H9 (cell line): ENCODE measurements around the gene TTC7B. TPM values are rescaled to one million over a fixed set of nuclear protein-coding genes. Genes with fewer than 3 reads are reported as not detected.

Source experiments
- DNase-seq: peaks from one replicate; pipeline ENCODE4 v3.0.0-alpha.2; 2017
- H2AFZ ChIP-seq: one replicate; pipeline ENCODE4 v1.6.1; 2013; ENCODE audit warnings: mild to moderate bottlenecking, low read length, control low read depth, moderate library complexity
- H2AK5ac ChIP-seq: 2 replicates; pipeline ENCODE4 v1.6.1; 2013; ENCODE audit warnings: low read length, control low read depth, mixed read lengths; ENCODE audit not compliant: insufficient read length
- H2BK120ac ChIP-seq: one replicate; pipeline ENCODE4 v1.6.1; 2013; ENCODE audit warnings: low read depth, mild to moderate bottlenecking, low read length, control low read depth, inconsistent platforms; ENCODE audit not compliant: poor library complexity, severe bottlenecking
- H2BK12ac ChIP-seq: 2 replicates; pipeline ENCODE4 v1.6.1; 2013; ENCODE audit warnings: low read length, control low read depth, mixed read lengths, low read depth; ENCODE audit not compliant: insufficient read length
- H2BK15ac ChIP-seq: 2 replicates; pipeline ENCODE4 v1.6.1; 2013; ENCODE audit warnings: low read depth, low read length, control low read depth
- H2BK20ac ChIP-seq: one replicate; pipeline ENCODE4 v1.6.1; 2013; ENCODE audit warnings: low read depth, mild to moderate bottlenecking, low read length, control low read depth, inconsistent platforms; ENCODE audit not compliant: poor library complexity, severe bottlenecking
- H2BK5ac ChIP-seq: 2 replicates; pipeline ENCODE4 v1.6.1; 2013; ENCODE audit warnings: low read length, control low read depth, mixed read lengths; ENCODE audit not compliant: insufficient read length
- H3K14ac ChIP-seq: 2 replicates; pipeline ENCODE4 v1.6.1; 2013; ENCODE audit warnings: low read length, control low read depth; ENCODE audit not compliant: insufficient read depth
- H3K18ac ChIP-seq: 2 replicates; pipeline ENCODE4 v1.6.1; 2013; ENCODE audit warnings: low read depth, mild to moderate bottlenecking, mixed read lengths, low read length, control low read depth; ENCODE audit not compliant: insufficient read length
- H3K23ac ChIP-seq: 2 replicates; pipeline ENCODE4 v1.6.1; 2013; ENCODE audit warnings: low read length, control low read depth, mixed read lengths, low read depth; ENCODE audit not compliant: insufficient read length
- H3K23me2 ChIP-seq: 2 replicates; pipeline ENCODE4 v1.6.1; 2013; ENCODE audit warnings: low read depth, mild to moderate bottlenecking, mixed read lengths, low read length, control low read depth; ENCODE audit not compliant: insufficient read length, poor library complexity, severe bottlenecking
- H3K27ac ChIP-seq: 2 replicates; pipeline ENCODE4 v1.5.1; 2013; ENCODE audit warnings: low read length, control low read depth, mixed read lengths, low read depth; ENCODE audit not compliant: insufficient read length
- H3K27me3 ChIP-seq: 2 replicates; pipeline ENCODE4 v1.6.1; 2013; ENCODE audit warnings: low read length, control low read depth, inconsistent platforms; ENCODE audit not compliant: insufficient read depth
- H3K4ac ChIP-seq: 2 replicates; pipeline ENCODE4 v1.6.1; 2013; ENCODE audit warnings: low read depth, mild to moderate bottlenecking, control low read depth, inconsistent platforms, low read length, moderate library complexity
- H3K4me1 ChIP-seq: 2 replicates; pipeline ENCODE4 v1.6.1; 2013; ENCODE audit warnings: low read length, control low read depth, inconsistent platforms; ENCODE audit not compliant: insufficient read depth
- H3K4me2 ChIP-seq: 2 replicates; pipeline ENCODE4 v1.6.1; 2013; ENCODE audit warnings: low read length, control low read depth, mixed read lengths; ENCODE audit not compliant: insufficient read length, insufficient read depth
- H3K56ac ChIP-seq: 2 replicates; pipeline ENCODE4 v1.6.1; 2013; ENCODE audit warnings: low read depth, mild to moderate bottlenecking, mixed read lengths, low read length, control low read depth; ENCODE audit not compliant: insufficient read length
- H3K79me1 ChIP-seq: 2 replicates; pipeline ENCODE4 v1.6.1; 2013; ENCODE audit warnings: low read depth, mild to moderate bottlenecking, moderate library complexity, low read length, control low read depth, inconsistent platforms; ENCODE audit not compliant: insufficient read depth, poor library complexity, severe bottlenecking
- H3K79me2 ChIP-seq: 2 replicates; pipeline ENCODE4 v1.6.1; 2013; ENCODE audit warnings: low read length, control low read depth, inconsistent platforms; ENCODE audit not compliant: insufficient read depth
- H3K9ac ChIP-seq: 2 replicates; pipeline ENCODE4 v1.6.1; 2013; ENCODE audit warnings: low read length, control low read depth, mixed read lengths; ENCODE audit not compliant: insufficient read length; ENCODE audit errors: extremely low read depth
- H3K9me3 ChIP-seq: one replicate; pipeline ENCODE4 v1.6.1; 2013; ENCODE audit warnings: low read depth, low read length, inconsistent platforms; ENCODE audit not compliant: control insufficient read depth
- H3T11ph ChIP-seq: one replicate; pipeline ENCODE4 v1.6.1; 2013; ENCODE audit warnings: mild to moderate bottlenecking, low read length, control low read depth, inconsistent platforms
- H4K20me1 ChIP-seq: one replicate; pipeline ENCODE4 v1.6.1; 2013; ENCODE audit not compliant: control insufficient read depth, insufficient read length, insufficient read depth
- H4K5ac ChIP-seq: 2 replicates; pipeline ENCODE4 v1.6.1; 2013; ENCODE audit warnings: low read depth, mild to moderate bottlenecking, mixed read lengths, low read length, control low read depth; ENCODE audit not compliant: insufficient read length
- H4K8ac ChIP-seq: replicated peaks from 2 replicates; pipeline ENCODE4 v1.6.1; 2013; ENCODE audit warnings: low read length, control low read depth, mixed read lengths, low read depth; ENCODE audit not compliant: insufficient read length
- H4K91ac ChIP-seq: 2 replicates; pipeline ENCODE4 v1.6.1; 2013; ENCODE audit warnings: low read depth, mild to moderate bottlenecking, moderate library complexity, mixed read lengths, low read length, control low read depth; ENCODE audit not compliant: insufficient read length
- H3K27ac Mint-ChIP-seq, 3 experiments: 2 replicates in 2 of 3; 3 replicates in 1 of 3; pipeline ENCODE4 v1.8.0; 2020 to 2021; ENCODE audit warnings: mixed read lengths in 3 of 3, mild to moderate bottlenecking in 1 of 3, moderate library complexity in 1 of 3
- H3K27me3 Mint-ChIP-seq: 2 replicates; pipeline ENCODE4 v1.8.0; 2021; ENCODE audit warnings: low read depth, mild to moderate bottlenecking, moderate library complexity, mixed read lengths
- H3K36me3 Mint-ChIP-seq, 3 experiments: 2 replicates in 2 of 3; 3 replicates in 1 of 3; pipeline ENCODE4 v1.8.0; 2020 to 2021; ENCODE audit warnings: low read depth in 3 of 3, mixed read lengths in 3 of 3; ENCODE audit not compliant: insufficient read depth in 1 of 3
- H3K4me1 Mint-ChIP-seq, 2 experiments: 2 replicates each; pipeline ENCODE4 v1.8.0; 2020; ENCODE audit warnings: mixed read lengths in 2 of 2
- H3K4me3 Mint-ChIP-seq, 2 experiments: 2 replicates in 1 of 2; 3 replicates in 1 of 2; pipeline ENCODE4 v1.8.0; 2020 to 2021; ENCODE audit warnings: mild to moderate bottlenecking in 2 of 2, mixed read lengths in 2 of 2, moderate library complexity in 1 of 2
- H3K9me3 Mint-ChIP-seq, 2 experiments: 2 replicates in 1 of 2; 3 replicates in 1 of 2; pipeline ENCODE4 v1.8.0; 2020; ENCODE audit warnings: mild to moderate bottlenecking in 2 of 2, mixed read lengths in 2 of 2, moderate library complexity in 1 of 2
- WGBS: extraction: QIAGEN DNeasy Blood & Tissue Kit; methylation state at CpG from one replicate; pipeline ENCODE4 v1.1.7; 2013; ENCODE audit warnings: missing lambda C conversion rate, low lambda C conversion rate, mixed read lengths; ENCODE audit not compliant: insufficient read length; ENCODE audit errors: extremely low coverage; 5-methylcytosine and 5-hydroxymethylcytosine counted together
- total RNA-seq: library from RNA; stranded (reverse); gene quantifications from 2 replicates; pipeline ENCODE4 v1.2.1, GENCODE V29; 2021
- TF ChIP-seq, protein P1 (sequence below): fragments of 200-600 bp; sonication (generic); conservative IDR thresholded peaks from 3 replicates; pipeline ENCODE4 v1.8.0; 2021; ENCODE audit warnings: antibody characterized with exemption, mild to moderate bottlenecking

TTC7B gene
- total RNA-seq, 1 experiment from 2014 or later, result 33.7 TPM

DNA sequence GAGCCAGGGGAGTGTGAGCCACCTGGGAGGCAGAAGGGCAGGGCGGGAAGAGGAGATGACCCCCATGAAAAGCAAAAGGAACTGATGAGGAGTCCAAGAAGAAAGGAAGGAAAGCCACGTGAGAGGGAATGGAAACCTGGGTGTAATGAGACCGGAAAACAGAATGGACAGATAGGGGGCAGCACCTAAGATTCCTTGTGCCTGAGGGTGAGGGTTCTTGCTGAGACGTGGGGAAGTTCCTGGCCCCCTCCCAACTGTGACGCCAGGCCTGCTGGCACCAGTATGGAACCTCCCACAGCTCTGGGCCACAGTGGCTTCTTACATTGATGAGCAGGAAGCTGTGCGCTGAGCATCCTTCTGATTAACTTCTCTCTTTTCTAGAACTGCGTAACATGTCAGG, 30.8 kb downstream of the TTC7B start:
- no peak overlapping the region for H2AK5ac ChIP-seq
- H2AFZ ChIP-seq, result no peak overlapping the region
- TF ChIP-seq, protein P1, sequence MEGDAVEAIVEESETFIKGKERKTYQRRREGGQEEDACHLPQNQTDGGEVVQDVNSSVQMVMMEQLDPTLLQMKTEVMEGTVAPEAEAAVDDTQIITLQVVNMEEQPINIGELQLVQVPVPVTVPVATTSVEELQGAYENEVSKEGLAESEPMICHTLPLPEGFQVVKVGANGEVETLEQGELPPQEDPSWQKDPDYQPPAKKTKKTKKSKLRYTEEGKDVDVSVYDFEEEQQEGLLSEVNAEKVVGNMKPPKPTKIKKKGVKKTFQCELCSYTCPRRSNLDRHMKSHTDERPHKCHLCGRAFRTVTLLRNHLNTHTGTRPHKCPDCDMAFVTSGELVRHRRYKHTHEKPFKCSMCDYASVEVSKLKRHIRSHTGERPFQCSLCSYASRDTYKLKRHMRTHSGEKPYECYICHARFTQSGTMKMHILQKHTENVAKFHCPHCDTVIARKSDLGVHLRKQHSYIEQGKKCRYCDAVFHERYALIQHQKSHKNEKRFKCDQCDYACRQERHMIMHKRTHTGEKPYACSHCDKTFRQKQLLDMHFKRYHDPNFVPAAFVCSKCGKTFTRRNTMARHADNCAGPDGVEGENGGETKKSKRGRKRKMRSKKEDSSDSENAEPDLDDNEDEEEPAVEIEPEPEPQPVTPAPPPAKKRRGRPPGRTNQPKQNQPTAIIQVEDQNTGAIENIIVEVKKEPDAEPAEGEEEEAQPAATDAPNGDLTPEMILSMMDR, result peak; percentile 65
- no peak overlapping the region for H3K4me3 Mint-ChIP-seq
- H3K9me3 Mint-ChIP-seq, result no peaks in the 10 kb centered on the region
- H3K23me2 ChIP-seq, result no peaks in the 10 kb centered on the region
- no peak overlapping the region for H2BK5ac ChIP-seq
- H2BK15ac ChIP-seq, result no peak overlapping the region
- no peaks in the 10 kb centered on the region for H3K4me1 ChIP-seq
- H2BK20ac ChIP-seq, result no peak overlapping the region
- H3K14ac ChIP-seq, result no peak overlapping the region
- H4K20me1 ChIP-seq, result no peaks in the 10 kb centered on the region
- H2BK120ac ChIP-seq, result no peak overlapping the region
- no CpG with 5 or more reads among the region's 7 CpGs for WGBS
- peak; percentile 63 for DNase-seq
- no peaks in the 10 kb centered on the region for H3K27me3 ChIP-seq
- no peak overlapping the region for H3K9ac ChIP-seq
- H3K4ac ChIP-seq, result no peak overlapping the region
- H3K56ac ChIP-seq, result no peak overlapping the region
- no peak overlapping the region for H3K18ac ChIP-seq
- no peak overlapping the region for H4K8ac ChIP-seq
- H3T11ph ChIP-seq, result no peak overlapping the region
- peaks cover 0 to 11% (median 5%) of the 10 kb centered on the region in 3 experiments; a peak in 3 of 7 replicates for H3K36me3 Mint-ChIP-seq
- H3K4me2 ChIP-seq, result no peak overlapping the region
- no peak overlapping the region for H4K91ac ChIP-seq
- no peak overlapping the region for H4K5ac ChIP-seq
- no peak overlapping the region for H3K27ac ChIP-seq
- no peaks in the 10 kb centered on the region for H3K9me3 ChIP-seq
- H3K27ac Mint-ChIP-seq, result no peak overlapping the region
- no peaks in the 10 kb centered on the region for H3K27me3 Mint-ChIP-seq
- no peak overlapping the region for H3K23ac ChIP-seq
- H2BK12ac ChIP-seq, result no peak overlapping the region
- H3K4me1 Mint-ChIP-seq, result peaks cover 0 to 3% of the 10 kb centered on the region in 2 experiments; a peak in 2 of 4 replicates
- no peaks in the 10 kb centered on the region for H3K79me1 ChIP-seq
- H3K79me2 ChIP-seq, result no peaks in the 10 kb centered on the region
